Pancreas (tissue), 10 donors: ENCODE data around the gene SMOC1. TPM values are rescaled to one million over a fixed set of nuclear protein-coding genes. Genes with fewer than 3 reads are reported as not detected.

Experiments used
- ATAC-seq, 4 donors: fragments of 200-7000 bp; cut with Tn5 transposase; one replicate each; pipeline versions ENCODE4 v1.8.0 to v1.9.1; 2020; ENCODE audit warnings: mild to moderate bottlenecking in 4 of 4, moderate library complexity in 4 of 4
- DNase-seq, 6 donors: peaks; one replicate each; pipeline ENCODE4 v3.0.0-alpha.2; 2020
- FAIRE-seq: peaks from 2 replicates; lab custom pipeline; 2012; peaks lifted over from hg19 to GRCh38; lab: Jason Lieb, UNC
- H3K27ac ChIP-seq, 4 donors: fragments of 200-600 bp; sonication (generic); 1 replicate in 3 of 4; 2 replicates in 1 of 4; pipeline versions ENCODE4 v1.5.0 to v1.8.0; 2020
- H3K27me3 ChIP-seq, 4 donors: fragments of 200-600 bp; one replicate each; pipeline ENCODE4 v1.8.0; 2021
- H3K36me3 ChIP-seq, 3 donors: fragments of 200-600 bp; sonication (generic) in 1 of 3; one replicate each; pipeline versions ENCODE4 v1.5.0 to v1.8.0; 2020 to 2021
- H3K4me1 ChIP-seq, 3 donors: fragments of 200-600 bp; one replicate each; pipeline ENCODE4 v1.8.0; 2021
- H3K4me3 ChIP-seq, 4 donors: fragments of 200-600 bp; sonication (generic) in 2 of 4; one replicate each; pipeline versions ENCODE4 v1.5.0 to v1.8.0; 2020 to 2021
- H3K9me3 ChIP-seq, 4 donors: fragments of 200-600 bp; one replicate each; pipeline ENCODE4 v1.8.0; 2021
- CTCF ChIP-seq, 4 donors: fragments of 200-600 bp; sonication (generic) in 3 of 4; IDR thresholded peaks; one replicate each; pipeline versions ENCODE4 v1.5.0 to v1.8.0; 2021; ENCODE audit warnings: antibody characterized with exemption in 4 of 4
- WGBS, 2 donors: extraction: QIAGEN DNeasy Blood & Tissue Kit; methylation state at CpG; one replicate each; pipeline ENCODE4 v1.1.7; 2013; 5-methylcytosine and 5-hydroxymethylcytosine counted together
- intact Hi-C, 3 donors: fragments of 100-400 bp; cut with DNase I; formaldehyde crosslinking; loops; one replicate each; pipeline versions ENCODE4 v1.11.1 to v1.14.2; 2022
- polyA plus RNA-seq, 2 donors: library from polyadenylated mRNA; stranded (reverse); fragments of 200-250 nt; gene quantifications; one replicate each; pipeline ENCODE4 v1.2.3, GENCODE V29; 2013
- total RNA-seq, 6 donors: library from RNA; stranded (reverse); fragmentation: NEBNext Ultra II Directional in 4 of 6; extraction: Animal tissue kit (Norgen Biotek cat#: 25700) in 4 of 6; gene quantifications; one replicate each; pipeline versions ENCODE4 v1.2.1 to v1.2.4, GENCODE V29; 2021 to 2023
- donor health status: healthy with polysubstance abuse.
- donor health status: DM: no; HTN: no; CAD: no; lungs with moderate emphysema.
- donor health status: DM: no; HTN: no; CAD: no.
- donor health status: control.
- donor health status: control.
- donor health status: Bipolar disorder and iron deficiency.
- donor health status: DM: yes; HTN: yes; CAD: no.
- donor health status: DM: no; HTN: no; CAD: no.
- donor health status: DM: no; HTN: no; CAD: no.
- donor health status: DM: yes; HTN: yes; CAD: no.

The SMOC1 gene
- total and polyA plus RNA-seq, 8 donors: 2.2 to 55.7 (median 6.3) TPM

- TF ChIP-seq CTCF (IDR thresholded peaks at IDR 0.05): no peak
- FAIRE-seq (no peak), DNase-seq (no peak), ATAC-seq (no peak)
- Histone ChIP-seq H3K4me1 (peaks cover 0 to 14% (median 0%) of the 10 kb centered on the region in 3 donors), H3K27ac (no peak overlapping the region), H3K36me3 (no peaks in the 10 kb centered on the region), H3K27me3 (no peaks in the 10 kb centered on the region), H3K9me3 (no peaks in the 10 kb centered on the region), H3K4me3 (no peak overlapping the region)
- WGBS, 2 donors: 70 to 76% methylated on average over 8 to 9 of the region's 9 CpGs
- intact Hi-C loops: loop anchor here in 2 of 3 donors (5.0 to 10.0 kb wide), 2 partner anchors 134 to 147 kb away; no protein-coding TSS in a partner anchor
These were observed 965 bp upstream of the SMOC1 start for GRCh38 chr14:69878251-69878650.

- ATAC-seq: peak; percentile 31 to 47 (median 39)
- no peak for TF ChIP-seq CTCF (IDR thresholded peaks at IDR 0.05)
- no peak overlapping the region for H3K27ac ChIP-seq
- H3K27me3 ChIP-seq: peaks cover 0 to 3% (median 0%) of the 10 kb centered on the region in 4 donors
- FAIRE-seq: no peak
- H3K9me3 ChIP-seq: no peaks in the 10 kb centered on the region
- peak in 3 of 6 donors; percentile 26 to 65 (median 28) for DNase-seq
- H3K4me1 ChIP-seq: peaks cover 0 to 14% (median 0%) of the 10 kb centered on the region in 3 donors
- WGBS, 2 donors: 4% methylated on average over 21 of the region's 21 CpGs
- peak overlapping the region; percentile 2 to 70 (median 46) for H3K4me3 ChIP-seq
- H3K36me3 ChIP-seq: no peaks in the 10 kb centered on the region
- intact Hi-C loops: no loop called here
These were observed 850 bp downstream of the SMOC1 start for GRCh38 chr14:69880044-69880487.

- no peak overlapping the region for H3K4me3 ChIP-seq
- no peak for DNase-seq
These were observed 1.7 kb downstream of the SMOC1 start for GRCh38 chr14:69880893-69881292.

GRCh38 chr14:69882116-69882864 is 3.1 kb downstream of the SMOC1 start:
- Histone ChIP-seq H3K36me3 (no peaks in the 10 kb centered on the region), H3K4me1 (peaks cover 0 to 5% (median 0%) of the 10 kb centered on the region in 3 donors), H3K9me3 (no peaks in the 10 kb centered on the region), H3K27ac (no peak overlapping the region), H3K27me3 (peaks cover 0 to 3% (median 0%) of the 10 kb centered on the region in 4 donors), H3K4me3 (no peak overlapping the region)
- 60 to 76% methylated on average over 11 of the region's 11 CpGs for WGBS, 2 donors
- ATAC-seq (no peak), DNase-seq (no peak), FAIRE-seq (no peak)
- intact Hi-C loops: no loop called here
- no peak for TF ChIP-seq CTCF (IDR thresholded peaks at IDR 0.05)

More at GRCh38 chr14:69880893-69881292, 1.7 kb downstream of the SMOC1 start:
- ATAC-seq (no peak), FAIRE-seq (no peak)
- Histone ChIP-seq H3K4me1 (peaks cover 0 to 14% (median 0%) of the 10 kb centered on the region in 3 donors), H3K9me3 (no peaks in the 10 kb centered on the region), H3K36me3 (no peaks in the 10 kb centered on the region), H3K27me3 (peaks cover 0 to 3% (median 0%) of the 10 kb centered on the region in 4 donors), H3K27ac (no peak overlapping the region)
- intact Hi-C loops: no loop called here
- 62 to 71% methylated on average over 5 of the region's 5 CpGs for WGBS, 2 donors
- TF ChIP-seq CTCF (IDR thresholded peaks at IDR 0.05): no peak

GRCh38 chr14:69882915-69883314 is 3.7 kb downstream of the SMOC1 start:
- WGBS, 2 donors: 66 to 79% methylated on average over 2 of the region's 2 CpGs
- H3K4me1 ChIP-seq: peaks cover 0 to 5% (median 0%) of the 10 kb centered on the region in 3 donors
- H3K27ac ChIP-seq: no peak overlapping the region
- H3K9me3 ChIP-seq: no peaks in the 10 kb centered on the region
- H3K27me3 ChIP-seq: peaks cover 0 to 3% (median 0%) of the 10 kb centered on the region in 4 donors
- no peak for TF ChIP-seq CTCF (IDR thresholded peaks at IDR 0.05)
- no peaks in the 10 kb centered on the region for H3K36me3 ChIP-seq
- ATAC-seq: no peak
- no peak for FAIRE-seq
- DNase-seq: no peak
- H3K4me3 ChIP-seq: no peak overlapping the region
- intact Hi-C loops: no loop called here
